GM19463 (cell line): Measurements from ENCODE around the gene MXD1.

Source experiments
- ATAC-seq: cut with Tn5 transposase; IDR thresholded peaks from one replicate; pipeline ENCODE4 v1.9.1; 2021; ENCODE audit warnings: mild to moderate bottlenecking, moderate library complexity; ENCODE audit not compliant: unreplicated experiment

Gene MXD1

DNA sequence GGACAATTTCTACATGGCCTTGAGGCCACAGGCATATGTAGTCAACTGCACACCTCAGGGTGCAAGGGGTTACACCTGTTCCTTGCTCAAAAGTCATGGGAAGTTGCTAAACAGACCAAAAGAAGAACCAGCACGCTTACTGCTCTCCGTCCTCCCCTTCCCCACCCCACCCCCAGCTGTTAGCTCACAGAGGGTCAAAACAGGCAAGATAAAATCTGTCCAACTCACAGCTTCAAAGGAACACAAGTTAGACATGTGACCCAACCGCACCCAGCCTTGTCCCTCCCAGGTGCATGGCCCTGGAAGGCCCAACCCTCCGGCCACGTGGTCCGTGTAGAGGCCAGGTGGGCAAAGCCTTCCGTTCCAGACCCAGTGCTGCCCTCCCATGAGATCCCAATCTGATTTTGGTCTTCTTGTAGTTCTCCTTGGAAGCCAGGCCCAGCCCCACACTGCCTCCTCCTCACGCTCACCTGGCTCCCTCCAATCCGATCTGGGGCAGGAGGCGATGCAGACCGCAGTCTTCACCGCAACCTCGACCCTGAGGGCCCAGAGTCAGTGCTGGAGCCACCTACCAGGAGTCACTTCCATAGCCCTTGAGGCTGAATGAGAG is 61.0 kb downstream of the MXD1 start:
- ATAC-seq: no peak

DNA sequence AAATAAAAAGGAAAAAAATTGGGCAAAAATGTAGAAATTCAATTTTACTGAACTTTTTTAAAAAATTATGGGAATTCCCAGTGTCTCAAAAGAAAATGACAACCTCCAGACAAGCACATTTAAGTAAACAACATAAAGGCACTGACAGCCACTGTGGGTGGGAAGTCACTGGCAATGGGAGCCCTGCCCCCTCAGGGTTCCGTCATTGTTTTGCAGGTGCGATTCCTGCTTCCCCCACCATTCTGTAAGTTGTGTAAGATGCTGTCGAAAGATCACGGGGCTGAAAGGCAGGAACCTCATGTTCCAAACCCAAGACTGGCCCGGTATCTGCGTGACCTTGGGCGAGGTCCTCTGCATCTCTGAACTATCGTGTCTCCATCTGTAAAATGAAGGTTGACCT is 62.3 kb downstream of the MXD1 start:
- ATAC-seq: no peak

DNA sequence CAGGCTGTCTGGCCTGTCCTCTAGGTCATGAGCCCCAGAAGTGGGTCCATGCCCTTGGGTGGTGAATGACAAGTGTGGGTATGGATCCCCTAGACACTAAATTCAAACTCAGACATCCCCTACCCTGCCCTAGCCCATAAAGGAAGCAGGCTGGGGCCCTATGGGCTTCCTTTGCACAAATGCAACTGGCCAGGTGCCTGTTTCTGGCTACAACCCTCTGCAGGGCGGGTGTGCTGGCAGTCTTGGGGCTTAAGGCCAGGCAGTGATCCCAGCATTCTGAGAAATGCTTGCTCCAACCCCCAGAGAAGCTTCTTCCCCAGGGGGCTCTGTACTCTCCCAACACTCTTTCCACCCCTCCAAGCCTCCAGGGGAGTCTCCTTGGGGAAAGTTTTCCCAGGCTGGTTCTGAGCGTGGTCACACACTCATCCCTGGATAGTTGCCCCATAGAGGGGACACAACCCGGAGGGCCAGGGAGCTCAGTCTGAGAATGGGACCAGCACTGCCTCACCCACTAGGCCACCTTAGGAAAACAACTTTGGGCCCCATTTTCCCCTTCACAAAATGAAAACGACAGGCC is 63.1 kb downstream of the MXD1 start:
- no peak for ATAC-seq

DNA sequence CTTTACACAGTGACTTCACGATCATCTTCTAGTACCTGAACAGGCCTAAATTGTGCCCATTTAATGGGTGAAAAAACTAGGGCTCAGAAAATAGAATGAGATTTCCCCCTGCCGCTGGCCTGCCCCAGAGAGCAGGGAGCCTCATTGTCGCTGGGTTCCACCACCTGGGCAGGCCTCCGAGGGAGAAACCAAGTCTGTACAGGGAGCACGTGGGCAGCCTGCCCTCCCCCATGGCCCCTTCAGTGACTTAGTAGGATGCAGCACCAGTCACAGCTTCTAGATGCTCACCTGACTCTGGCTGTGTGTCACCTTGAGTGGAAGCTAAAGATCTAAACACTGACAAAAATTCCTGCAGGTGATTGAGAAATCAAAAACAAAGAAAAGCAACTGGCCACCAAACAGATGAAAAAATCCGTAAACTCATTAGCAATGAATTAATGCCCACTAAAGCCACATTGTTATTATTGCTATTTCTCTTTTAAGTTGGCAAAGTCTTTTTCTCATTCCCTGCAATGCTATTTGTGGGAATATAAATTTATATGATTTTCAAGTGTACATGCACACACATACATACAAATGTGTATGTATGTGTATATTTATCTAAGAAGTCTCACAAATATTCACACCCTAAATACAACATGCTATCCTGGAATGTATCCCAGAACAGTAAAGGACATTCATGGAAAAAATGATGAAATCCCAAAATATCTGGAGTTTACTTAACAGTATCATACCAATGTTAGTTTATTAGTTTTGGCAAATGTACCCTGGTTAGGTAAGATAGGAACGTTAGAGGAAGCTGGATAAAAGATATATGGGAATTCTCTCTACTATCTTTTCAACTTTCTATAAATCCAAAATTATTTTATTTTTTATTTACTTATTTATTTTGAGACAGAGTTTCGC is 65.2 kb downstream of the MXD1 start:
- ATAC-seq: no peak

DNA sequence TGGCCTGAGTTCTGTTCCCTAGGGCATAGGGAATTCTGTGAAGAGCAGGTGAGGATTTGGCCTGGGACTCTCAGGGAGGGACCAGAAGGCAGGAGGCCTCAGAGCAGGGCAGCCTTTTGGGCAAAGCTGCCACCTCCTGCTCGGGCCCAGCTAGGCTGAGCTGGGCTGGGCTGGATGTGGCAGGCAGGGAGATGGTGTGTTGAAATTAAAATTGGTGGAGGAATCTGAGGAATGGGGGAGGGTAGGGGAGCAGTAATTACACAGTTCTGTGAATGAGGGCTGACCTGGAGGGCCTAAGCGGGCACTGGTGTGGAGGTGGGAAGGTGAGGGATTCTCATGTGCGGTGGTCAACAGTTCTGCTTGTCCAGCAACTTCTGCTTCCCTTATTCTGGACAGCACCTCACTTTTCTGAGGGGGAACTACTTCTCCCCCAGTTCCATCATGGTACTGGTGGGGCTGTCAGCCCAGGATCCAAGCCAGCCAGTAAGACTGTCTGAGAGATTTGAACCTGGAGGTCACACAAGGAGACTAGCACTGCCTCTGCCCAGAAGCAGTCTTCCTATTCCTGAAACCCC is 68.6 kb downstream of the MXD1 start:
- no peak for ATAC-seq

DNA sequence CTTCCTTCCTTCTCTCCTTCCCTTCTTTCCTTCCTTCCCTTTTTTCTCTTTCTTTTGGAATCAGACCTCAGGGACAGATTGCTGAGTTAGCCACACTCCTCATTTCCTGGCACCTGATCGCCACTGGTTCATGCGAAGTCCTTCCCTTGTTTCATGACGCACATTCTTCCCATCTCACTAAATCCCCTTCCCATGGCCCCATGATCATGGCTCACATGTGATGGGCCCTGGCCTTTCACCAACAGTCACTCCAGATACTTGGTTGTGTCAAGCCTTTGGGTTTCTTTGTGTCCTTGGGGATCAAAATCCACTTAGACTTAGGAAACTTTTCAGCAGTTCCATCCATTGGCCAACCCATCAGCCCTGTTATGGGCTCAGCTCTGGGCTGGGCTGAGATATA is 70.3 kb downstream of the MXD1 start:
- ATAC-seq: no peak

DNA sequence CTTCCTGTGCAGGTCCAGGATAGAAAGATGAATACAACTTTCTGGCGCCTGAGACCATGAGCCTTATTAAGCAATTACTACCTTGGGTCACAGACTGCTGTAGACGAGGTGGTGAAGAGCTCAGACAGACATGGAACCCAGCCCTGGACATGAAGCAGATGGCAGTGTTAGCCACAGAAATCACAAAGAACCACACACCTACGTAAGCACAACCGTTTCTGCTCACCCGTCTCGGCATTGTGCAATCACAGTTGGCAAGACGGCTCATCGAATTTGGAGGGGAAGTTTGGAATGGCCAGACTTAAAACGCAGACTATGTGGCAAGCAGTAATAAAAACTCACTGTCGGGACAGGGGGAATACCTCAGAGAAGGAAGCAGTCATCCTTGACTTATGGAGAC is 70.8 kb downstream of the MXD1 start:
- ATAC-seq: no peak

DNA sequence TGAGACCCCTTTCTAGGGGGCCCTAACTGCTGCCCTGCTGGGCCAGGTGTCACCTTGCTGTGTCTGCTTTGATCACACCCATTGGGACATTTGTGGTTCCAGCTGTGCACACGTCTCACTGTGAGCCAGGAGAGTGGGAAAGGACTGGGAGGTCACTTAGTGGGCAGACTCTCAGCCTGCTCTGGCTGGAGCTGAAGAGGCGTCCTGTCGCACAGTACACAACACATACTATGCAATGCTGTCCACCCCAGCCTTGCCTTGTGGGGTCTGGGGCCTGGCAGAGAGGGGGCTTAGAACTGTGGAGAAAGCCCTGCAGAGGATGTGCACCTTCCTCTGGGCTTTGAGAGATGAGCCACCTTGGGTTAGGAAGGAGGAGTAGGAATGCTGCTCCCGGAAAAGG is 71.8 kb downstream of the MXD1 start:
- ATAC-seq: no peak

DNA sequence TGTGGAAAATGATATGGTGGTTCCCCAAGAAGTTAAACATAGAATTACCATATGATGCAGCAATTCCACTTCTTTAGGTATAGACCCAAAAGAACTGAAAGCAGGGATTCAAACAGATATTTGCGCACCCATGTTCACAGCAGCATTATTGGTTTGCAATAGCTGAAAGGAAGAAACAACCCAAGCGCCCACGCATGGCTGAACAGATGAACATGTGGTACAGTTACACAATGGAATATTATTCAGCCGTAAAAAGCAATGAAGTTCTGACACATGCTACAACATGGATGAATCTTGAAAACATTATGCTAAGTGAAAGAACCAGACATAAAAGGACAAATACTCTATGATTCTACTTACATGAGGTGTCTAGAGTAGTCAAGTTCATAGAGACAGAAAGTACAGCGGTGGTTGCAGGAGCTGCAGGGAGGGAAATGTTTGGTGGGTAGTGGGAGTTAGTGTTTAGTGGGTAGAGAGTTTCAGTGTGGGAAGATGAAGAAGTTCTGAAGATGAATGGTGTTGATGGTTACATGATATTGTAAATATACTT is 73.3 kb downstream of the MXD1 start:
- ATAC-seq: no peak

DNA sequence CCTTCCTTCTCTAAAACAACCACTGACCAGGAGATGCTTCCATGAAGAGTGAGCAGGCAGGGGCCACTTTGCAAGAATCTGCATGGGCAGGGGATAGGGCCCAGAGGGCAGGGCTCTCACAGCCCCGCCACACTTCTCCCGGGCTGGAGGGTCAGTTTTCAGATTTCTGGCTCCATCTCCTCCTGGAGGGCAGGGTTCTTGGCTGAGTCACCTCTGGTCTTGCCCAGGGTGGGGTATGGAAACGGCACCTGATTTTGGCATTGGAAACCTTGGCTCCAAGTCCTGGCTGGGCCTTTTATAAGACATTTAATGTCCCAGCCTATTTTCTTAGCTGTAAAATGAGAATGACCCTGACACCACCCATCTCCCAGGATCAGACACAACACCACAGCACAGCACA is 74.1 kb downstream of the MXD1 start:
- no peak for ATAC-seq

DNA sequence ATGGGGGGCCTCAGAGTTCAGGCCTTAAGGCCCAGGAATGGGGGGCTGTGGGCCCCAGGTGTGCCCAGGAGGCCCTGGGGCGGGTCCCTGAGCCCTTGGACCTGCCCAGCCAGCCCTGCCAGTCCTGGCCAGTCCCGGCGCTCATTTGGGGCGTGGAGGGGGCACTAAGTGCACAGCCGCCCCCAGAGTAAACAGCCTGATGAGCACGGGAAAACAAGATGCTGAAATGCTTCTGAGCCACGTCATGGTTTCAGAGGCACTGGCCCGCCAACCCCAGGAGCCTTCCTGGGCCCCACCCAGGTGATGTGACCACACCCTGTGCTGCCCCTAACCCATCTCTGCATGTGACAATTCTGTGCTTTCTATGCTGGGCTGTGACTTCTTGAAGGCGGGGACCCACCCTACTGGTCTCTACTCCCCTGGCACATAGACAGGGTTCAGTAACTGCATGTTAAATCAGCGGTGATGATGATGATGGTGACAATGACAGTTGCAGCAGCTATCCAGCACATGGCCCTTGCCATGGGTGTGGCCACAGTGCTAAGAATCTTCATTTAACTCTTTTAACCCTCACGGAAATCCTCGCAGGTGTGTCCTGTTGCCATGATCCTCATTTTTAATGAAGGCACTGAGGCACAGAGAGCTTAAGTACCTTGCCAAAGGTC is 74.7 kb downstream of the MXD1 start:
- ATAC-seq: no peak
